Chondrocyte (in vitro differentiated cells): ENCODE measurements around the gene NTSR1. TPM values are rescaled to one million over a fixed set of nuclear protein-coding genes. Genes with fewer than 3 reads are reported as not detected.

Source experiments
- DNase-seq: peaks from one replicate; pipeline ENCODE4 v3.0.0; 2021; ENCODE audit warnings: mixed read lengths, low spot score
- H3K27ac Mint-ChIP-seq: one replicate; pipeline ENCODE4 v1.8.0; 2021; ENCODE audit warnings: mild to moderate bottlenecking, moderate library complexity, mixed read lengths; ENCODE audit not compliant: unreplicated experiment
- H3K27me3 Mint-ChIP-seq: 2 replicates; pipeline ENCODE4 v1.8.0; 2021; ENCODE audit warnings: low read depth, mixed read lengths
- H3K36me3 Mint-ChIP-seq: 2 replicates; pipeline ENCODE4 v1.8.0; 2021; ENCODE audit warnings: low read depth, mixed read lengths
- H3K4me1 Mint-ChIP-seq: 2 replicates; pipeline ENCODE4 v1.8.0; 2021; ENCODE audit warnings: low read depth, mild to moderate bottlenecking, mixed read lengths
- H3K4me3 Mint-ChIP-seq: one replicate; pipeline ENCODE4 v1.8.0; 2021; ENCODE audit warnings: mild to moderate bottlenecking, moderate library complexity, mixed read lengths; ENCODE audit not compliant: unreplicated experiment
- H3K9me3 Mint-ChIP-seq: 2 replicates; pipeline ENCODE4 v1.8.0; 2021; ENCODE audit warnings: low read depth, mixed read lengths
- CTCF ChIP-seq: fragments of 200-600 bp; sonication (generic); IDR thresholded peaks from 2 replicates; pipeline ENCODE4 v1.5.0; 2021; ENCODE audit warnings: antibody characterized with exemption, mild to moderate bottlenecking, moderate library complexity
- total RNA-seq: library from RNA; stranded (reverse); gene quantifications from 3 replicates; pipeline ENCODE4 v1.2.1, GENCODE V29; 2021

The NTSR1 gene
- total RNA-seq, 1 donor from 2014 or later, result not detected

GRCh38 chr20:62768234-62768546, 59.6 kb downstream of the NTSR1 start:
- peaks cover 14% of the 10 kb centered on the region for H3K4me1 Mint-ChIP-seq
- H3K27ac Mint-ChIP-seq, result no peak overlapping the region
- H3K27me3 Mint-ChIP-seq, result peaks cover 16% of the 10 kb centered on the region
- peak; percentile 55 for DNase-seq
- no peaks in the 10 kb centered on the region for H3K36me3 Mint-ChIP-seq
- TF ChIP-seq CTCF, result no peak
- no peak overlapping the region for H3K4me3 Mint-ChIP-seq
- no peaks in the 10 kb centered on the region for H3K9me3 Mint-ChIP-seq

GRCh38 chr20:62768551-62769287, 60.1 kb downstream of the NTSR1 start:
- Mint-ChIP-seq H3K4me3 (no peak overlapping the region), H3K27ac (no peak overlapping the region), H3K4me1 (peaks cover 18% of the 10 kb centered on the region), H3K36me3 (no peaks in the 10 kb centered on the region), H3K27me3 (peaks cover 19% of the 10 kb centered on the region), H3K9me3 (no peaks in the 10 kb centered on the region)
- no peak for TF ChIP-seq CTCF
- DNase-seq, result peak; percentile 81

- Mint-ChIP-seq H3K9me3 (no peaks in the 10 kb centered on the region), H3K36me3 (no peaks in the 10 kb centered on the region), H3K4me1 (peaks cover 18% of the 10 kb centered on the region), H3K27me3 (peaks cover 23% of the 10 kb centered on the region), H3K4me3 (no peak overlapping the region), H3K27ac (no peak overlapping the region)
- peak; percentile 81 for DNase-seq
- TF ChIP-seq CTCF, result no peak
Observed at GRCh38 chr20:62769346-62770071, 60.9 kb downstream of the NTSR1 start.

GRCh38 chr20:62770111-62770910, 61.7 kb downstream of the NTSR1 start:
- no peak overlapping the region for H3K4me3 Mint-ChIP-seq
- DNase-seq, result peak; percentile 72
- no peak overlapping the region for H3K27ac Mint-ChIP-seq
- no peaks in the 10 kb centered on the region for H3K36me3 Mint-ChIP-seq
- H3K27me3 Mint-ChIP-seq, result peaks cover 26% of the 10 kb centered on the region
- H3K9me3 Mint-ChIP-seq, result no peaks in the 10 kb centered on the region
- no peak for TF ChIP-seq CTCF
- peaks cover 18% of the 10 kb centered on the region for H3K4me1 Mint-ChIP-seq

GRCh38 chr20:62770916-62771315, 62.3 kb downstream of the NTSR1 start:
- Mint-ChIP-seq H3K9me3 (no peaks in the 10 kb centered on the region), H3K27me3 (peaks cover 30% of the 10 kb centered on the region), H3K36me3 (no peaks in the 10 kb centered on the region)

More at GRCh38 chr20:62770916-62771315, 62.3 kb downstream of the NTSR1 start:
- no peak overlapping the region for H3K27ac Mint-ChIP-seq
- peak; percentile 65 for DNase-seq
- TF ChIP-seq CTCF, result no peak
- peaks cover 18% of the 10 kb centered on the region for H3K4me1 Mint-ChIP-seq
- no peak overlapping the region for H3K4me3 Mint-ChIP-seq
